Activated CD4-positive, CD25-positive, alpha-beta regulatory T cell (primary cell): ENCODE measurements around the gene TFR2.

Source experiments
- DNase-seq, 4 experiments: peaks; one replicate each; lab custom pipeline; 2025; lab: John Stamatoyannopoulos, UW

The TFR2 gene

DNA sequence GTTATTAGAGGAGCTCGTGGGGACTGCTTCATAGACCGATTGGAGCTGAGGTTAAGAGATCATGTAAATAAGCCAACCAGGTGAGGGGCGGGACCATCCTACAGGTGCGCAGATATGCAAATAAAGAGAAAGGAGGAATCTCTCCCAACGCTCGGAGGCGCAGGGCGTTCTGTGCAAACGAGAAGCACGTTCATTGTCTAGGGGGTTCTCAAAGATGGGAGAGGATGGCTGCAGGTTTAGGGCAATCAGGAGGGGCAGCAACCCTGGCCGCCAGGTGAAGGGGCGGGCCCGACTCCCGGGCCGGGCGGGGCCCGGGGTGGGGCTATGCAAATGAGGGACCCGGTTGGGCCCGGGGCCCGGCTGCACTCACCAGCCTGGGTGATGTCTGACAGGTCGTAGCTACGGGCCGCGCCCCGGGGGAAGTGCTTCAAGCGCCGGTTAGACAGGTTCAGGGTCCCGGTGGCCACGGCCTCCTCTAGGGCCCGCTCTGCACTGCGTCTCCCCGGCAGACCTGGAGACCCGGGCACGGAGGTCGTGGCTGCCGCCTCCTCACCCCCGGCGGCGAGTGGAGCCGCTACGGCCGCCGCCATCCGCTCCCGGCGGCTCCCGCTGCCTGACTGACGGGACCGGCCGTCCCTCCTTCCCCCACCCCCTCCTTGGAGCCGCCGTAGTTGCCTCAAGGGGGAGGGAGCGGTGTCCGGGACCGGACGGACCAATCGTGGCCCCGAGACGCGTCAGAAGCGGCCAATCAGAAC is 55.7 kb downstream of the TFR2 start, which contains the start of gene LRCH4:
Gene LRCH4 (minus strand): TSS at position 619 of the 755 bp plus-strand sequence. CDS start 29 bp downstream, at position 590.
- peak in 3 of 4 experiments; percentile 30 to 55 (median 45) for DNase-seq

DNA sequence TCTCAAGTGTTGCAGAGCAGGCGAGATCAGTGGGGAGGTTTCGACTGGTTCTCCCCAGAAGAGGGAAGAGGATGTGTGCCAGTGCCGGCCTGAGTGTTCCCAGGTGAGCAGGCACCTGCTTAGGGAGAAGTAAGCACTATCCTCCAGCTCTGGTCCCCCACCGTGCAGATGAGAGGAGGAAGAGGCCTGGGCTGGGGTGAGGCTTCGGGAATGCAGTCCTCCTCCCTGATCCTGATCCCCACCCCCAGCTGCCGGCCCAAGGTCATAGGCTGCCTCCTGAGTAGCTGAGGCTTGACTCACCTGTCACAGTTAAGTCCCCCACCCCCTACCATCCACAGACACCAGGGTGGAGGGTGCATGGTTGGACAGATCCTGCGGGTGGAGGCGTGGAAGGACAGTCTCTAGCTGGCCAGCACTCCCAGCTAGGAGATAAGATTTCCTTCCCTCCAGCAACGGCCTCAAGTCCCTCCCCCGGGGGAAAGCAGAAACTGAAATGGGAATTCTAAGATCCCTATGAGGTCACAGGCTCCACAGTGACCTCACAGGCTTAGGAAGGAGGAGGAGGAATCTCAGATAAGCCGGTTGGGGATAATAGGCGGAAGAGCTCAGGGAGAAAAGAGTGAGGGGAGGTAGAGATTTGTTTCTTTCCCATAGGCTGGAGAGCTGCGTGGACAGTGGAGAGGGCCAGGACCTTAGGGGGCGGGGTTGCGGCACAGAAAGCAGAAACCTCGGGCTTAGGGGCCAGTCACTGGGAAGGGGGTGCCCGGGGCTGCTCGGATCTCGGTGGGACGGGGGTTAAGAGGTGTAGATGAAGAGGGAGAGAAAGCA is 56.5 kb downstream of the TFR2 start:
- DNase-seq = no peak

GRCh38 chr7:100584054-100584682 is 57.2 kb downstream of the TFR2 start:
- DNase-seq = no peak

GRCh38 chr7:100583132-100584053 is 58.0 kb downstream of the TFR2 start:
- peak in 3 of 4 experiments; percentile 22 to 49 (median 49) for DNase-seq

DNA sequence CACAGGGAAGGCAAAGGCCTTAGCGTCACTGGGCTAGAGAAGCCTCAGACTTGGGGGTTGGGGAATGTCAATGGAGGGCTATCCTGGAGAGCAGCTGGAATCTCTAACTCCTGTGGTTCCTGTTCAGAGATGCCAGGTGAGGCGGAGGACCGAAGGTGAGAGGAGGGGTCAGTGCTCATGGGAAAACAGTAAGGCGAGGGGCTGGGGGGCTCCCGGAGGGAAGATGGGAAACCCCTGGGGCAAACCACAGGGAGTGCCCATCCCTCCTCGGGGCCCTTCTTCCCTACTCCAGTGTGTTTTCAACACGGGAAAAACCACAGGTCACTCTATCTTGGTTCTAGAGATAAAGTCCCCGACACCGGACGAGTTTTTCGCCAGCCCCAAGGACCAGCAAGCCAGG is 58.7 kb downstream of the TFR2 start:
- no peak for DNase-seq

- DNase-seq = no peak
Observed at GRCh38 chr7:100582041-100582579, 59.2 kb downstream of the TFR2 start.

DNA sequence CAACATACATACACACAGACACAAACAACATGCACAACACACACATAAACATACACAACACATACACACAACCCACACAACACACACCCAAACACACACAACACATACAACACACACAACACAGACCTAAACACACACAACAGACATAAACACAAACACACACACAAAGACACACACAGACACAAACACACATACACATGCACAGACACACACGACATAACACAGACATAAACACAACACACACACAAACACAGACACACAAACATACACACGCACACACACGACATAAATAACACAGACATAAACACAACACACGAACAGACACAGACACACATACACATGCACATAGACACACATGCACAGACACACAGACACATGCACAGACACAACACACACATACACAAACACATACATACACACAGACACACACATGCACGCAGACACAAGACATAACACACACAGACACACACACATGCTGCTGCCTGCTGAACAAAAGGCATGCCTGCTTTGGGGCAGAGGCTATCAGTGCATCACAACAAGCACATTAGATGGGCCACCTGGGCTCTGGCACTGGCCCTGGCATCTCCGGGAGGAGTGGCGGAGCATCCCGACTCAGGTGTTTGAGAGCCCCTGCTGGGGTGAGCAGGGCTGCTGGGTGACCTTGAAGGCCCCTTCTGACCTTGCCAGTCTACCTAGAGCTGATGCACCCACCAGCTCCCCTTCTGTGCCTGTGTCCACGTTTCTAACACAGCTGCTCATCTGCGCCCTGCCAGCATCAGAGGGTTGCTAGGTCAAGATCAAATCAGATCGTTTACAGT is 60.7 kb downstream of the TFR2 start:
- no peak for DNase-seq

- no peak for DNase-seq
Observed at GRCh38 chr7:100578246-100579183, 62.8 kb downstream of the TFR2 start.

- DNase-seq = no peak
Observed at GRCh38 chr7:100577507-100577906, 63.8 kb downstream of the TFR2 start.

DNA sequence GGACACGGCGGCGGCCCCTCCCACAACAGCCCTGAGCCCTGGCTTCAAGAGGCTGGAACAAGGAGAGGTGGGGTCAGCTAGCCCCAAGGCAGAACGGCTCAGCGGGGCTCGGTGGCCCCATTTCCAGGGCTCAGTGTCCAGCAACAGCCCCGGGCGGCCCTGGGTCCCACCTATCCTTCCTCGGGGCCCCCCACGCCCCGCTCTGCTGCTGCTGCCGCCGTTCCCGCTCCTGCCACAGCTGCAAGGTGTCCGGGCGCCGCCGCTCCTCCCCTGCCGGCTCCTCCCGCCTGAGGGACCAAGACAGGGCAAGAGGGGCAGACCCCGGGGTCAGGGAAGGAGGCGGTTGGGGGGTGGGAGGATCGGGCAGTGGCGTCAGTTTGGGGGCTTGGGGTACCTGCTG is 64.2 kb downstream of the TFR2 start:
- no peak for DNase-seq

GRCh38 chr7:100576384-100576993 is 64.9 kb downstream of the TFR2 start:
- no peak for DNase-seq

DNA sequence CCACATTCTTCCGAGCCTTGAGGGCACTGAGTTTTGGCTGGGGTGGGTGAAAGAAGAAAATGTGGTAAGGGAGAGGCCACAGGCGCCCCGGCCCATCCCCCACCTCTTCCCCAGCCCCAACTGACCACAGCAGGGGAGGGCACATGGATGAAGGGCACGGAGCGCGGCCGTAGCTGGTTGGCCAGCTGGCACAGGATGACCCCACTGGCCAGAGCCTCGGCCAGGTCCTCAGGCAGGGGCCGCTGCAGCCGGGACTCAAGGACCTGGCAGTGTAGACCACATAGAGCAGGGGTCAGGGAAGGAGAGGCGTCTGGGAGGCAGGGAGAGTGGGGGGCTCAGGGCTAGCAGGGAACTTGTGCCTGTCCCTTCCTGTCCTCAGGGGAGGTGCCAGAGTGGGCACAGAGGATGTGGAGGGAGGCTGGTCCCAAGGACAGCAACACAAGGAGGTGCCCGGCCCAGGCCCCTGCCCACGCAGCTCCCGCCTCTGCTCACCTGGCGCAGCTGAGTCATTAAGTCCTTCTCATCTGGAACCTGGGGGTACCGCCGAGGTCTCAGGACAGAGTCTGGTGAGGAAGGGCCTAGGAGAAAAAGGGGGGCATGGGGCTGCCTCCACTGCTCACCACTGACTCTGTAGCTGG is 65.5 kb downstream of the TFR2 start:
- DNase-seq = no peak

GRCh38 chr7:100575206-100575631 is 66.1 kb downstream of the TFR2 start:
- no peak for DNase-seq

- DNase-seq = no peak
Observed at GRCh38 chr7:100574362-100575205, 66.8 kb downstream of the TFR2 start.

GRCh38 chr7:100573691-100574361 is 67.5 kb downstream of the TFR2 start, which contains the start of gene SAP25:
Gene SAP25 (minus strand): TSS chr7:100573900. CDS start chr7:100573742, 158 bp downstream.
- no peak for DNase-seq

DNA sequence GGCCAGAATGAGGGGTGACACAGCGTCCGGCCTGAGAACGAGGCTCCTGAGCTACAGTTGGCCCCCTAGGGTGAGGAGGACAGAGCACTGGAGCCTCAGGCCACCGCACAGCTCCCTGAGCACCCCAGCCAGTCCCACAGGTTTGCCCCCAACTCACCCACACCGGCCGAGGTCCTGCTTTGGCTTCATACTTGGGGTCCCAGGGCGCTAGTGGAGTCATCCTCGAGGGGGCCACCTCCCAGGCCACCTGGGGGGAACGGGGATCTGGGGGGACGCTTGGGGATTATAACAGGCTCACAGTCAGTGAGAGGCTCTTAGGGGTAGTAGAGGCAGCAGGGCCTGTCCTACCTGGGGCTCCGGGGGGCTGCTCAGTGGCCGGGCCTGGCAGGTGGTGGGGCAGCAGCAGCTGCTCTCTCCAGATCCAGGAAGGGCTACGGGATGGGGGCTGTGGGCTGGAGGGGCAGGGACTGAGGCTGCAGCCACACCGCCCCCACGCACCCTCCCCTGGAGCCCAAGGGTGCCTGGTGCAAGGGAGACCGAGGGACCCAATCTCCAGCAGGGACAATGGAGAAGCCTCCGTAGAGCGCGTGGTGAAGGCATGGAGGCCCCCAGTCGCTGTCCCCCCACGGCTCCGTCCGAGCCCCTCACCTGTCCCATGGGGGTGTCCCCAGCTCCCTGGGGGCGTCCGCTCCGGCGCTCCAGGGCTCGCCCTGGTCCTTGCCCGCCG is 68.2 kb downstream of the TFR2 start:
- DNase-seq = no peak
